Measurements from ENCODE around the gene WNT5B. TPM values are rescaled to one million over a fixed set of nuclear protein-coding genes. Genes with fewer than 3 reads are reported as not detected.

The WNT5B gene
- total and polyA plus RNA-seq, 2 of the 8 experiments (the other 6 are each of a cell fraction or from before 2014, with no cell fraction given), result 0.91 to 1.2 TPM

- H4K91ac ChIP-seq (replicated peaks; ENCODE audit: insufficient read length, low read length), result no peak overlapping the region
- ChIA-PET CTCF (ENCODE audit: partially characterized antibody) (interaction anchor here (0.9 to 18.8 kb wide), 5 partner anchors 13 to 293 kb away, joined by 4 to 265 read pairs (median 16); partner anchors contain the start of gene WNT5B), POLR2A (ENCODE audit: partially characterized antibody) (no interaction called here)
- H4K8ac ChIP-seq (ENCODE audit: extremely low read depth, insufficient read depth, low read length), result no peak overlapping the region
- H3K27ac ChIP-seq (ENCODE audit: low read depth, low read length), result no peak overlapping the region
- no peak overlapping the region for H3K56ac ChIP-seq (replicated peaks; ENCODE audit: insufficient read length, low read depth, low read length)
- FAIRE-seq (no peak), DNase-seq (ENCODE audit: low read depth in 1 of 2, low spot score in 2 of 2) (no peak)
- no peaks in the 10 kb centered on the region for H3K9me3 ChIP-seq (ENCODE audit: insufficient read depth in 2 of 2, low read depth in 1 of 2, low read length in 1 of 2)
- H3K36me3 ChIP-seq (ENCODE audit: control insufficient read depth in 2 of 4, insufficient read depth in 4 of 4, low read length in 3 of 4), result no peaks in the 10 kb centered on the region
- H3K27me3 ChIP-seq (replicated peaks in 1 of 4; ENCODE audit: control insufficient read depth in 3 of 4, extremely low read depth in 1 of 4, insufficient read depth in 3 of 4, low read length in 3 of 4), result peaks cover 0 to 1% (median 0%) of the 10 kb centered on the region in 4 experiments; a peak in 1 of 7 replicates
- H2BK20ac ChIP-seq (ENCODE audit: low read length), result no peak overlapping the region
- H4K5ac ChIP-seq (ENCODE audit: insufficient read length, low read depth, low read length), result no peak overlapping the region
- H3K79me2 ChIP-seq (ENCODE audit: control insufficient read depth in 1 of 2, insufficient read depth in 2 of 2, low read length in 2 of 2), result no peaks in the 10 kb centered on the region
- H4K20me1 ChIP-seq (replicated peaks in 1 of 2; ENCODE audit: control insufficient read depth in 1 of 2, insufficient read depth in 2 of 2, low read length in 2 of 2), result no peaks in the 10 kb centered on the region
- no peak overlapping the region for H3K18ac ChIP-seq (ENCODE audit: extremely low read depth, low read length)
- no peak overlapping the region for H3K23ac ChIP-seq (ENCODE audit: insufficient read length)
- peaks cover 0 to 3% (median 0%) of the 10 kb centered on the region in 4 experiments; a peak in 2 of 7 replicates for H3K4me1 ChIP-seq (replicated peaks in 1 of 4; ENCODE audit: control insufficient read depth in 3 of 4, insufficient read depth in 4 of 4, low read length in 3 of 4)
- H3K4me2 ChIP-seq (ENCODE audit: insufficient read depth in 1 of 2, low read depth in 2 of 2, low read length in 2 of 2), result no peak overlapping the region
- no peak overlapping the region for H3K9ac ChIP-seq (replicated peaks in 1 of 4; ENCODE audit: extremely low read depth in 1 of 4, low read depth in 3 of 4, low read length in 3 of 4)
- no peaks in the 10 kb centered on the region for H3K79me1 ChIP-seq (ENCODE audit: low read depth, low read length)
- 88% methylated on average over 3 of the region's 3 CpGs; no CpG with 5 or more reads in 1 of the 2 experiments for WGBS, 2 experiments (ENCODE audit: extremely low coverage in 1 of 2, insufficient coverage in 1 of 2, insufficient read length in 1 of 2, insufficient replicate concordance in 2 of 2, low coverage in 1 of 2, low lambda C conversion rate in 2 of 2, missing lambda C conversion rate in 1 of 2)
- H3K4me3 ChIP-seq (ENCODE audit: extremely low read depth in 1 of 4, insufficient read depth in 2 of 4, low read depth in 3 of 4, low read length in 4 of 4), result no peak overlapping the region
- H2BK120ac ChIP-seq (replicated peaks; ENCODE audit: low read depth, low read length), result no peak overlapping the region
- H2AK5ac ChIP-seq (ENCODE audit: low read depth, low read length), result no peak overlapping the region
- no peak overlapping the region for H3K14ac ChIP-seq (ENCODE audit: insufficient read length)
- peaks cover 2% of the 10 kb centered on the region; the same call in 1 of the 2 replicates for H3K23me2 ChIP-seq (ENCODE audit: low read depth, low read length)
- H3K4ac ChIP-seq (replicated peaks; ENCODE audit: insufficient read length, low read depth, low read length), result no peak overlapping the region
- no peak overlapping the region for H2BK12ac ChIP-seq (ENCODE audit: low read depth, low read length)
- H2BK15ac ChIP-seq (ENCODE audit: low read length), result no peak overlapping the region
- H2AFZ ChIP-seq (ENCODE audit: low read length), result no peak overlapping the region
- no peak overlapping the region for H2BK5ac ChIP-seq (ENCODE audit: low read depth, low read length)
- TF ChIP-seq POLR2A (IDR thresholded peaks at IDR 0.05; ENCODE audit: control extremely low read depth in 1 of 2, low read depth in 2 of 2, low read length in 2 of 2) (no peak), NRF1 (IDR thresholded peaks at IDR 0.05; ENCODE audit: low read depth, low read length) (no peak), CTCF (IDR thresholded peaks at IDR 0.05; ENCODE audit: control extremely low read depth in 1 of 3, insufficient read depth in 1 of 3, low read depth in 1 of 3, low read length in 3 of 3) (no peak), HDAC2 (IDR thresholded peaks at IDR 0.05; ENCODE audit: borderline replicate concordance in 1 of 2, low read depth in 2 of 2, low read length in 2 of 2) (no peak), POU5F1 (IDR thresholded peaks at IDR 0.05; ENCODE audit: low read depth, low read length) (no peak), SUZ12 (IDR thresholded peaks at IDR 0.05; ENCODE audit: low read length) (no peak), KDM4A (IDR thresholded peaks at IDR 0.05; ENCODE audit: low read depth, low read length, severe bottlenecking) (no peak), ATF2 (IDR thresholded peaks at IDR 0.05; ENCODE audit: low read length) (no peak), JUN (IDR thresholded peaks at IDR 0.05; ENCODE audit: low read depth, low read length) (no peak), RFX5 (IDR thresholded peaks at IDR 0.05; ENCODE audit: borderline replicate concordance, low read depth, low read length) (no peak)
These were observed 18.2 kb downstream of the WNT5B start for GRCh38 chr12:1647285-1647669.

All from H1 (cell line).